NCI-H526 (cell line): ENCODE data around the gene PPP1R9A.

Source experiments
- DNase-seq, 2 experiments: peaks; one replicate each; lab custom pipeline; 2025; lab: John Stamatoyannopoulos, UW

Gene PPP1R9A

GRCh38 chr7:94909179-94909466 lies 1.7 kb downstream of the PPP1R9A start:
- no peak for DNase-seq

DNA sequence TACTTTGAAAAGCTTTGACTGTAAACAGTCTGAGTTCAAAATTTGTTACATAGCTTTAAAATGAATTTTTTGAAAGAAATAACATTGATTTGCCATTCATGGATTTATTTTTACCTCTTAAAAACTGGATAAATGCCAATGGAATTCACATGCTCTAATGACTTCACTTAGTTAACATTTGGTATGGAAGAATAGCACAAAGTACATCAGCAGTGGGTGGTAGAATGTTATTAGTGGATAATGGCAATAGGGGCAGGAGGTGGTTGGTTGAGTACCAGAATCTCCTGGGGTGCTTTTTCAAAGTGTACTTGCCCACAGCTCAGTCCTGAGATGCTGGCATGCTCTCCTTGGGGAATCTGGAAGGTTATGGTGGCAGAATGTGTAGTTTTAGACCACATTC lies 4.7 kb downstream of the PPP1R9A start:
- no peak for DNase-seq

DNA sequence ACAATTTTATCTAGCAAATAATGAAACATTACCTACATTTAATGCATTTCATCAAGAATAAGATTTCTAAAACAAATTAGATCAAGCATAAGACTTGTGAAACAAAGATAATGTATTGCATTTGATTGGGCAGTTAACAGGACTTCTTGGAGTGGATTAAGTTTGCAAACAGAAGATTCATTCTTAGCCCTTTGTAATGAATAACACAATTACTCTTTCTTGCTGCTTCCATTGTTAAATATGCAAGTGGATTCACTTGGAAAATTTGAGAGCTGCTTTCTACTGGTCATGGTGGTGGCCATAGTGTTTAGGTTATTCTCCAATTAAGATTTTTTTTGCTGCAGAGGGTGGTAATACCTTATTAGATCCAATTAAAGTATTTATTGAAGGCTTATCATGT lies 6.0 kb downstream of the PPP1R9A start:
- no peak for DNase-seq

- DNase-seq: no peak
These were observed 14.5 kb downstream of the PPP1R9A start for GRCh38 chr7:94921911-94922310.

GRCh38 chr7:94922457-94922856 lies 15.1 kb downstream of the PPP1R9A start:
- DNase-seq: no peak

- DNase-seq: no peak
These were observed 16.0 kb downstream of the PPP1R9A start for GRCh38 chr7:94923412-94923811.

DNA sequence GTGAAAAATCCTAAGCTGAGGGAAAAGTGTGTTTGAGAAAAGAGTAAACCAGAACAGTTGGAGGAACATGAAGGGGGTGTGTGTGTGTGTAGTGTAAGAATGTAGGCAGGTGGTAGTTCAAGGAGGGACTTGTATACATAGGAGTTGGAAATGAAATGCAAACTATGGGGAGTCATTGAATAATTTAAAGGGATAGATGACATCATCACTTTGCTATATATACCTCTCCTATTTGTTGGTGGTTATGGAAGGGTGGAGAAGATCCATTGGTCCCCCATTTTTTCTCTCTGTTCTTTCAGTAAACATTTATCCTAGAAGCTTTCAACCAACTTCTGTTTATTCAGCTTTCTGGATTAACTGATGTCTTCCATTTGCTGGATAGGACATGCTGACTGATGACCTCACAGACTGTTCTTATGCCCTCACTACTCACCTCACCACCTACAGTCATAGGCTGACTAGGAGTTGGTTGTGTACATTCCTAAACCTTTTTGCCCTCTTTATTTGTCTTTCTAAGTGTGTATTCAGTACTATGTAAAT lies 20.8 kb downstream of the PPP1R9A start:
- no peak for DNase-seq

DNA sequence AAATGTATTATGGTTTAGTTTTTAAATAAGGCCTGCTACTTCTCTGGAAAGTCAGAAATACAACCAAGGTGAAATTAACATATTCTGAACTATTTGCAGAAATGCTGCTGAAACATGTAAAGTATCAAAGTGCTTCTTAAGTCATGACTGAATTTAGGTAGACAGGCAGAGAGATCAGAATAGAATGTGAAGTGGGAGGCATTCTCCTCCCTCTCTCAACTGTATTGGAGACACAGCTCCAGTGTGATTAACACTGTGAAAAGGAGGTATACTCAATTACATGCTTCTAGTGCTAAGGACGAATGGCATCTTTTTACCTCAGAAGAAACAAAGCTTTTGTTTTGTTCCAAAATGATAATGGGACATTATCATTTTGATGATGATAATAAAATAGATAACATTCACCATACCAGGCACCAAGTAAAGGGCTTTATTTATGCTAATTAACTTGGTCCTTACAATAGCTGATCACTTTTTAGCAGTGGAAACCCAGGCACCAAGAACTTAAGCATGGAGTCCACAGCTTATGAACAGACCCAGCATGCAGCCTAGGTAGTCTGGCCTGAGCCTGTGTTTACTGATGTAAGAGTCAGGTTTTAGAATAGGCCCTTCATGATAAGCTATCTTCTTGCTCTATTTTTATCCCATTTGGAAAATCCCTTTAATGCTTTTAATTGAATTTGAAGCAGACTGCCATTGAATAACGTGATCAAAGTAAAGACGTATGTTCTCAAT lies 26.0 kb downstream of the PPP1R9A start:
- no peak for DNase-seq

DNA sequence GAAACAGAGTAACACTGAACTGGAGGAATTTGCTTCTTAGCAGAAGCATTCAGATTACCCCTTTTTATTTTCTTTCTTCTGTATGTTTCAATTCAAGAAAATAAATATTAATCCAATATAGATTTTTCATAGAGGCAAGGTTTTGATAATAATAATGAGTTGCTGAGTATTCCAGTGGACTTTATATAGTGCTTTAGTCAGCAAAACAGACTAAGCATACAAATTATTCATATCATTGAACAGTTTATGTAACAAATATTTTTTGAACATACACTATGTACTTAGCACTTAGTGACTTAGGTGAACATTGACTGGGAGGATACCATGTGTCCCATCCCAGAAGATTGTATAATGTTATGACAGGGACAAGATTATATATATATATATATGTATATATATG lies 32.0 kb downstream of the PPP1R9A start:
- no peak for DNase-seq

DNA sequence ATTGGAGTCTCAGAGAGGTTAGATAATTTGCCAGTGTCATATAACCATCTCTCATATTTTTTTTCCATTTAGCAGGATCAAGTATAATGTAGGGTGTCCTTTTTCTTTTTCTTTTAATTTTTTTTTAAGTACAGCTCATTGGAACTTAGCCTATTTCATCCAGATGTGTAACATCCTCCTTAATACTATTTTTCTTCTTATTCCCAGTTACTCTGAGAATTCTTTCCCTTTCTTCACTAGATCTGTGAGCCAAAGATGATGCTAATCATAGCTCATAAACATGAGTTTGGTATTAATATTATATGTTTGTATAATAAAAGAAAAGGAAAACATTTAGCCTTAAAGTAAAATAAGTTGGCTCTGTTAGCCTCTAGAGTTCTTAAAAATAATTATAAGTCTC lies 32.8 kb downstream of the PPP1R9A start:
- DNase-seq: no peak

DNA sequence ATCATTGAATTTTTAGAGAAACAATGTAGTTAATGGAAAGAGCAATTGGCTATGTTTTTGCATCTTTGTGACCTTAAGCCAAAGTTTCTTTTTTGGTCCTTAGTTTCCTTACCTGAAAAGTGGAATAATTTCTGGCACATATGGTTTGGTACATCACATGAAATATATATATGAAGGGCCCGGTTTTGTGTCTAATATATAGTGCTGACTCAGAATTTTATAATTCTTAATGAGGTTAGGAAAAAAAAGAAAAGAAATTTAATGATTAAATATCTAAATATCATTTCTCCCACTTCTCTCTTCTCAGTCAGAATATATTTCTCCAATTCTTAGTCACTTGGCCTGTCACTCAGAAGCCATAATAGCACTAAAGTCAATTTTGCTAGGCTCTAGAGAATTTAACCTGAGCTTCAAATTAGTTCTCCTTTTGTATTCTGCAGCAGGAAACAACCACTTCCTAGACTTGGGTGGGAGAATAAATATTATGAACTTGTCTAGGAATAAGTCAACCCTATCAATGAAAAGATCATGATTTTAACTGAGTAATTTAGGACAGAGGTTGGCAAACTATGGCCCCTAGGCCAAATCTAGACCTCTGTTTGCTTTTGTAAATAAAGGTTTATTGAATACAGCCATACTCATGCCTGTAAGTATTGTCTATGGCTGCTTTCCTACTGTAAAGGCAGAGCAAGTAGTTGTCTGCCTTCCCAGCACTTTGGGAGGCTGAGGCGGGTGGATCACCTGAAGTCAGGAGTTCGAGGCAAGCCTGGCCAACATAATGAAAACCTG lies 34.6 kb downstream of the PPP1R9A start:
- no peak for DNase-seq

DNA sequence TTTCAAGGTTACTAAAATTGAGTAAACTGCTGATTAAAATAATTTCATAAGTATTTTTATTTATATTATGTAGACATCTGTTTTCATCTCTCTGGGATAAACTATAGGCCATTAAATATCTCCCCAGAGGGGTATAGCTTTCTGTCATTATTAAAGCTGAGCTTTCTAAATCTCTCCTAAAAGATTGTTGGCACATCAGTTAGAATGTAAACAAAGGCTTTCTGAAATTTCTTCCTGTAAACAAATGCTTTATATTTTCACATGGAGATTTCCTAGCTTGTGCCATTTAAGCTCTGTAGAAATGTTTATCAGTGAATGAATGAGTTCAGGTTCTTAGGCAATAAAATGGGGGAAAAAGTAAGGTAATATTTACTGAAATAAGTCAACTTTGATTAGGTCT lies 35.7 kb downstream of the PPP1R9A start:
- DNase-seq: no peak

GRCh38 chr7:94949532-94949931 lies 42.1 kb downstream of the PPP1R9A start:
- no peak for DNase-seq

- DNase-seq: no peak
These were observed 48.4 kb downstream of the PPP1R9A start for GRCh38 chr7:94955807-94956206.

GRCh38 chr7:94957061-94957460 lies 49.7 kb downstream of the PPP1R9A start:
- no peak for DNase-seq

- DNase-seq: no peak
These were observed 55.3 kb downstream of the PPP1R9A start for GRCh38 chr7:94962661-94963060.

DNA sequence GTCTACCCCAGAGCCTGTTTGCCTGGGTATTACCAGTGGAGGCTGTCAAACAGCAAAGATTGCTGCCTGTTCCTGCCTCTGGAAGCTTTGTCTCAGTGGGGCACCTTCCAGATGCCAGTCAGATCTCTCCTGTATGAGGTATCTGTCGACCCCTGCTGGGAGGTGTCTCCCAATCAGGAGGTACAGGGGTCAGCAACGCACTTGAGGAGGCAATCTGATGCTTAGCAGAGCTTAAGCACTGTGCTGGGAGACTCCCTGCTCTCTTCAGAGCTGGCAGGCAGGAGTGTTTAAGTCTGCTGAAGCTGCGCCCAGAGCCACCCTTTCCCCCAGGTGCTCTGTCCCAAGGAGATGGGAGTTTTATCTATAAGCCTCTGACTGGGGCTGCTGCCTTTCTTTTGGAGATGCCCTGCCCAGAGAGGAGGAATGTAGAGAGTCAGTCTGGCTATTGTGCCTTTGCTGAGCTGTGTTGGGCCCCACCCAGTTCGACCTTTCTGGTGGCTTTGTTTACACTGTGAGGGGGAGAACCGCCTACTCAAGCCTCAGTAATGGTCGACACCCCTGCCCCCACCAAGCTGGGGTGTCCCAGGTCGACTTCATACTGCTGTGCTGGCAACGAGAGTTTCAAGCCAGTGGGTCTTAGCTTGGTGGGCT lies 62.2 kb downstream of the PPP1R9A start:
- no peak for DNase-seq

DNA sequence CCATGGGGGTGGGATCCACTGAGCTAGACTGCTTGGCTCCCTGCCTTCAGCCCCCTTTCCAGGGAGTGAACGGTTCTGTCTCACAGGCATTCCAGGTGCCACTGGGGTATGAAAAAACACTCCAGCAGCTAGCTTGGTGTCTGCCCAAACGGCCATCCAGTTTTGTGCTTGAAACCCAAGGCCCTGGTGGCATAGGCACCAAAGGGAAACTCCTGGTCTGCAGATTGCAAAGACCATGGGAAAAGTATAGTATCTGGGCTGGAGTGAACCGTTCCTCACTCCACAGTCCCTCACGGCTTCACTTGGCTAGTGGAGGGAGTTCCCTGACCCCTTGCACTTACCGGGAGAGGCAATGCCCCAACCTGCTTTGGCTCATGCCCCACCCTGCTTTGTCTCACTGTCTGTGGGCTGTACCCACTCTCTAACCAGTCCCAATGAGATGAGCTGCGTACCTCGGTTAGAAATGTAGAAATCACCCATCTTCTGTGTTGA lies 62.7 kb downstream of the PPP1R9A start:
- no peak for DNase-seq

DNA sequence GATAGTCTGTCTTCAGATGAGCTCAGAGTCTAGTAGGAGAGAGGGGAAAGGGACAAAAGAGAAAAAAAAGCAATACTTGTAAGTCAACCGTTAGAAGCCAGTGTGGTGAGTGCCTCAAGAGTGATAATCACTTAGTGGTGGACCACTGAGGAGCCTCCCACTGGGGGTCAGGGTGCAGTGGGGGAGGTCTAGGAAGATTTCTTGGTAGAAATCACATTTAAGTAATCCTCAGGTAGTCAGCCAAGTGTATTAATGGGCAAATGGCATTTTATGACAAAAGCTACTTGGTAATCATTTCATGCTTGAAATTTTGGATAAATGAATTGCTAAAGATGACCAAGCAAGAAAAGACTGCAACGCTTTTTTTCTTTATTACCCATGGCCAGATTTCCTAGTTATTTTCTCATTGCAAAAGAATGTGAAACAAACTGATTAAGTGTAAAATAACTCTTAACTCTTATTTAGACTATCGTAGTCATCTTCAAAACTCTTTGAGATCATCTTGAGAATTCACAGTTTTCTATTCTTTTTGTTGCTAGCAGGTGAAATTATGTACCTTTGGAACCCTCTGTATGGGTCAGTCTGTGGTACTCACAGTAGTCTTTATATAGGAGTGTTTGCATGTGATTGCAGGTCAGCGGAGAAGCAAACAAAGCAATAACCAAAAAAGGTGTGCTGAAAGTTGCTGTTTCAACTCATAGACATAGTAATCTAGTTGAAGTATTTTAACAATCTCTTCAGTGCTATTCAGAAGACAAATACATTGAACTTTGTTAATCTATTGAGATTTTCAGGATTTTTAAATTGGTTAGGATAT lies 63.9 kb downstream of the PPP1R9A start:
- DNase-seq: no peak

- no peak for DNase-seq
These were observed 64.9 kb downstream of the PPP1R9A start for GRCh38 chr7:94972296-94972695.

GRCh38 chr7:94973844-94974243 lies 66.5 kb downstream of the PPP1R9A start:
- DNase-seq: no peak

GRCh38 chr7:94974423-94974822 lies 67.0 kb downstream of the PPP1R9A start:
- DNase-seq: no peak
